Measurements from ENCODE around the gene DOCK9.

The DOCK9 gene

DNA sequence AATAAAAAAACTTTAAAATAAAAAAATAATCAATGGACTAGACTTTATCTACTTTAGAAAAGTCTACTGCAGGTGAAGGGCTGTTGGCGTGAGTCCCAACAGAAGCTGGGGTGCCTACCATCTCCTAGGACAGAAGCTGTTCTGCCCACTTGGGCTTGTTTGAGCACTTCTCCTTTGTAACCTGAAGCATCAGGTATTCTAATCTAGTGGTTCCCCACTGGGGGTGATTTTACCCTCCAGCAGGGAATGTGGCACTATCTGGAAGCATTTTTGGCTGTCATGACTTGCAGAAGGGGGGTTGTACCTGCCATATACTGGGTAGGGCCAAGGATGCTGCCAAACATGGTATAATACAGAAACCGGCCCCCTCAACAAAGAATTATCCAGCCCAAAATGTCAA, 16.2 kb upstream of the DOCK9 start:
- H2AFZ ChIP-seq (ENCODE audit: low read length) = no peak overlapping the region
- no peaks in the 10 kb centered on the region for H3K79me2 ChIP-seq (ENCODE audit: low read length)
- no peaks in the 10 kb centered on the region for H3F3A ChIP-seq (ENCODE audit: insufficient read depth, low read length)
- no peaks in the 10 kb centered on the region for H3K4me1 ChIP-seq (ENCODE audit: low read length)
- H3K4me3 ChIP-seq (ENCODE audit: low read length) = no peak overlapping the region
- TF ChIP-seq EZH2phosphoT487 (IDR thresholded peaks at IDR 0.05; ENCODE audit: low read length) (no peak), EZH2 (optimal IDR thresholded peaks at IDR 0.05; ENCODE audit: low read depth, low read length) (no peak)
- TF ChIP-seq, protein P1, sequence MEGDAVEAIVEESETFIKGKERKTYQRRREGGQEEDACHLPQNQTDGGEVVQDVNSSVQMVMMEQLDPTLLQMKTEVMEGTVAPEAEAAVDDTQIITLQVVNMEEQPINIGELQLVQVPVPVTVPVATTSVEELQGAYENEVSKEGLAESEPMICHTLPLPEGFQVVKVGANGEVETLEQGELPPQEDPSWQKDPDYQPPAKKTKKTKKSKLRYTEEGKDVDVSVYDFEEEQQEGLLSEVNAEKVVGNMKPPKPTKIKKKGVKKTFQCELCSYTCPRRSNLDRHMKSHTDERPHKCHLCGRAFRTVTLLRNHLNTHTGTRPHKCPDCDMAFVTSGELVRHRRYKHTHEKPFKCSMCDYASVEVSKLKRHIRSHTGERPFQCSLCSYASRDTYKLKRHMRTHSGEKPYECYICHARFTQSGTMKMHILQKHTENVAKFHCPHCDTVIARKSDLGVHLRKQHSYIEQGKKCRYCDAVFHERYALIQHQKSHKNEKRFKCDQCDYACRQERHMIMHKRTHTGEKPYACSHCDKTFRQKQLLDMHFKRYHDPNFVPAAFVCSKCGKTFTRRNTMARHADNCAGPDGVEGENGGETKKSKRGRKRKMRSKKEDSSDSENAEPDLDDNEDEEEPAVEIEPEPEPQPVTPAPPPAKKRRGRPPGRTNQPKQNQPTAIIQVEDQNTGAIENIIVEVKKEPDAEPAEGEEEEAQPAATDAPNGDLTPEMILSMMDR (IDR thresholded peaks at IDR 0.05; ENCODE audit: low read length) = no peak
- no peak overlapping the region for H3K4me2 ChIP-seq (ENCODE audit: low read depth, low read length)
- no peaks in the 10 kb centered on the region for H4K20me1 ChIP-seq (ENCODE audit: insufficient read depth, low read length)
- no peak overlapping the region for H3K9ac ChIP-seq (ENCODE audit: low read length)
- no peaks in the 10 kb centered on the region for H3K9me2 ChIP-seq (replicated peaks; ENCODE audit: insufficient read depth, low read length)
- no peaks in the 10 kb centered on the region for H3K9me3 ChIP-seq (replicated peaks; ENCODE audit: insufficient read depth, low read length)
- no peak overlapping the region for H3K27ac ChIP-seq (ENCODE audit: low read length)
- no peaks in the 10 kb centered on the region for H3K36me3 ChIP-seq (replicated peaks; ENCODE audit: insufficient read depth, low read length)
- no peaks in the 10 kb centered on the region for H3K27me3 ChIP-seq (replicated peaks; ENCODE audit: insufficient read depth, low read length)
- no peak for DNase-seq

DNA sequence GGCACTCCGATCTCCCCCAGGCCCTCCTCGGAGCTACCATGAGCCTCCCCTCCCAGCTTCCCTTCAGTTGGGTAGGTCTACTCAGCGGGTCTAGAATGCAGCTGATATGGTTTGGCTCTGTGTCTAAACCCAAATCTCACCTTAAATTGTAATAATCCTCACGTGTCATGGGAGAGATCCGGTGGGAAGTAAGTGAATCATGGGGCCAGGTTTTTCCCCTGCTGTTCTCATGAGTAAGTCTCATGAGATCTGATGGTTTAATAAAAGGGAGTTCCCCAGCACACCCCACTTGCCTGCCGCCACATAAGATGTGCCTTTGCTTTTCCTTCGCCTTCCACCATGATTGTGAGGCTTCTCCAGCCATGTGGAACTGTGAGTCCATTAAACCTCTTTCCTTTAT, 14.5 kb upstream of the DOCK9 start:
- H3K27me3 ChIP-seq (replicated peaks; ENCODE audit: insufficient read depth, low read length) = no peaks in the 10 kb centered on the region
- H3K9ac ChIP-seq (ENCODE audit: low read length) = no peak overlapping the region
- H3K9me3 ChIP-seq (replicated peaks; ENCODE audit: insufficient read depth, low read length) = no peaks in the 10 kb centered on the region
- no peak overlapping the region for H3K4me3 ChIP-seq (ENCODE audit: low read length)
- no peak overlapping the region for H2AFZ ChIP-seq (ENCODE audit: low read length)
- TF ChIP-seq EZH2phosphoT487 (IDR thresholded peaks at IDR 0.05; ENCODE audit: low read length) (no peak), EZH2 (optimal IDR thresholded peaks at IDR 0.05; ENCODE audit: low read depth, low read length) (no peak)
- TF ChIP-seq, protein P1 (IDR thresholded peaks at IDR 0.05; ENCODE audit: low read length) = no peak
- H3K27ac ChIP-seq (ENCODE audit: low read length) = no peak overlapping the region
- DNase-seq = no peak
- H3K79me2 ChIP-seq (ENCODE audit: low read length) = no peaks in the 10 kb centered on the region
- no peaks in the 10 kb centered on the region for H3K36me3 ChIP-seq (replicated peaks; ENCODE audit: insufficient read depth, low read length)
- no peaks in the 10 kb centered on the region for H3F3A ChIP-seq (ENCODE audit: insufficient read depth, low read length)
- H4K20me1 ChIP-seq (ENCODE audit: insufficient read depth, low read length) = no peaks in the 10 kb centered on the region
- no peaks in the 10 kb centered on the region for H3K4me1 ChIP-seq (ENCODE audit: low read length)
- H3K4me2 ChIP-seq (ENCODE audit: low read depth, low read length) = no peak overlapping the region
- H3K9me2 ChIP-seq (replicated peaks; ENCODE audit: insufficient read depth, low read length) = no peaks in the 10 kb centered on the region

DNA sequence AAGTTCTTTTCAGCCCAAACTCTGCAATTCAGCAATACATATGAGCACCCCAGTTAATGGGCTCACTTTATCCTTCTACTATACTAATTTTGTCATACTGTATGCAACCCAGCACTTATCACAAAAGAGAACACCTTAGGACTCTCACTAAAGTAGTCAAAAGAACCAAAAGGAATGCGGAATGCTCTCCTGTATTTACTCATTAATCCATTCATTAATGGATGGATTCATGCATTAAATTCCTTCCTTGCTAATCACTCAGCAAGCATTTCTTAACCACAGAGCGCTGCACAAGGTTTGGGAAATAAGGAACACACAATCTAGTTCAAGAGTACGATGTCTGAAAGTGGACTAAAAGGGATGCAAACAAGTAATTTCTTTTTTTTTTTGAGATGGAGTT, 12.8 kb upstream of the DOCK9 start:
- TF ChIP-seq, protein P1 (IDR thresholded peaks at IDR 0.05; ENCODE audit: low read length) = no peak
- TF ChIP-seq EZH2phosphoT487 (IDR thresholded peaks at IDR 0.05; ENCODE audit: low read length) (no peak), EZH2 (optimal IDR thresholded peaks at IDR 0.05; ENCODE audit: low read depth, low read length) (no peak)
- no peak overlapping the region for H3K9ac ChIP-seq (ENCODE audit: low read length)
- no peak overlapping the region for H3K27ac ChIP-seq (ENCODE audit: low read length)
- no peaks in the 10 kb centered on the region for H3K4me1 ChIP-seq (ENCODE audit: low read length)
- H3K79me2 ChIP-seq (ENCODE audit: low read length) = no peaks in the 10 kb centered on the region
- no peaks in the 10 kb centered on the region for H3K36me3 ChIP-seq (replicated peaks; ENCODE audit: insufficient read depth, low read length)
- H3F3A ChIP-seq (ENCODE audit: insufficient read depth, low read length) = no peaks in the 10 kb centered on the region
- no peak overlapping the region for H2AFZ ChIP-seq (ENCODE audit: low read length)
- no peaks in the 10 kb centered on the region for H3K9me2 ChIP-seq (replicated peaks; ENCODE audit: insufficient read depth, low read length)
- no peak overlapping the region for H3K4me2 ChIP-seq (ENCODE audit: low read depth, low read length)
- H3K27me3 ChIP-seq (replicated peaks; ENCODE audit: insufficient read depth, low read length) = no peaks in the 10 kb centered on the region
- H3K9me3 ChIP-seq (replicated peaks; ENCODE audit: insufficient read depth, low read length) = no peaks in the 10 kb centered on the region
- no peak overlapping the region for H3K4me3 ChIP-seq (ENCODE audit: low read length)
- H4K20me1 ChIP-seq (ENCODE audit: insufficient read depth, low read length) = no peaks in the 10 kb centered on the region
- DNase-seq = no peak
